ENCODE results near the gene MAIP1. TPM values are rescaled to one million over a fixed set of nuclear protein-coding genes. Genes with fewer than 3 reads are reported as not detected.

The MAIP1 gene
- total and polyA plus RNA-seq, 2 donors (not counting 3 experiments of a cell fraction or from before 2014, with no cell fraction given) = 12.0 to 17.7 TPM

DNA sequence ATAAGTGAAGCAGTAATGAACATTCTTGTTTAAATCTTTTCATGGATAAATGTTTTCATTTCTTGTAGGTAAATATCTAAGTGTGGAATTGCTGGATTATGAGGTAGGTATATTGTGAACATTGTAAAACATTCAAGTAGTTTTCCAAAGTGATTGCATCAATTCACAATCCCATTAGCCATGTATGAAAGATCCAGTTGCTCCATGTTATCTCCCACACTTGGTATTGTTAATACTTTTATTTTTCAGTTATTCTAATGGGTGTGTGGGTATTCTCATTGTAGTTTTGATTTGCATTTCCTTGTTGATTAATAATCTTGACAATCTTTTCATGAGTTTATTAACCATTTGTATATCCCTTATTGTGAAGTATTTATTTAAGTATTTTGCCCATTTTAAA is 50.3 kb downstream of the MAIP1 start:
- H3K9me3 ChIP-seq (replicated peaks; ENCODE audit: control insufficient read depth, insufficient read depth, low read length) = no peaks in the 10 kb centered on the region
- H3K79me2 ChIP-seq (ENCODE audit: control insufficient read depth, insufficient read depth, low read length) = no peaks in the 10 kb centered on the region
- dilution Hi-C loops (cut with MboI; ENCODE audit: extremely low pct_ligation_motif_present, low sequenced_read_pairs) = no loop called here
- H3K4me1 ChIP-seq (ENCODE audit: control insufficient read depth, extremely low read depth, insufficient read depth, low read length) = peaks cover 12% of the 10 kb centered on the region
- CTCF ChIA-PET = interaction anchor here (1.9 kb wide), 1 partner anchor 20 kb away, joined by 4 read pairs; no protein-coding TSS in a partner anchor
- peaks cover 2% of the 10 kb centered on the region in 2 experiments for H3K27me3 ChIP-seq (ENCODE audit: control insufficient read depth in 2 of 2, insufficient read depth in 2 of 2, low read length in 2 of 2)
- H4K20me1 ChIP-seq (replicated peaks; ENCODE audit: control insufficient read depth, extremely low read depth, insufficient read depth, low read length) = no peaks in the 10 kb centered on the region
- no peak overlapping the region for H3K4me2 ChIP-seq (ENCODE audit: insufficient read depth, low read length)
- no peaks in the 10 kb centered on the region for H3K36me3 ChIP-seq (ENCODE audit: control insufficient read depth in 2 of 2, extremely low read depth in 1 of 2, insufficient read depth in 2 of 2, low read length in 2 of 2)
- BruUV-seq (replicated peaks) = no TSS peak
- FAIRE-seq = no peak
- intact Hi-C loops (cut with micrococcal nuclease) = no loop called here
- H3K9me1 ChIP-seq (replicated peaks; ENCODE audit: control insufficient read depth, extremely low read depth, insufficient read depth, low read length) = no peaks in the 10 kb centered on the region
- H3K9ac ChIP-seq (replicated peaks; ENCODE audit: extremely low read depth, insufficient read depth, low read length) = no peak overlapping the region
- no peak overlapping the region for H2AFZ ChIP-seq (ENCODE audit: low read depth, low read length)
- no peak for DNase-seq (ENCODE audit: low read depth, low spot score)
- TF ChIP-seq EZH2 (IDR thresholded peaks at IDR 0.05; ENCODE audit: borderline replicate concordance, low read depth, low read length, severe bottlenecking) (no peak), JUN (IDR thresholded peaks at IDR 0.05; ENCODE audit: borderline replicate concordance, insufficient read depth, insufficient read length, low read depth) (no peak), GATA2 (IDR thresholded peaks at IDR 0.05; ENCODE audit: insufficient read depth, insufficient read length, low read depth, low read length) (no peak), POLR2AphosphoS5 (IDR thresholded peaks at IDR 0.05; ENCODE audit: insufficient read depth, low read depth, low read length) (no peak), POLR2A (IDR thresholded peaks at IDR 0.05; ENCODE audit: low read depth, low read length) (no peak), FOS (IDR thresholded peaks at IDR 0.05; ENCODE audit: borderline replicate concordance, insufficient read depth, low read length) (no peak), MYC (IDR thresholded peaks at IDR 0.05; ENCODE audit: low read depth, low read length) (no peak)
- TF ChIP-seq, protein P1, sequence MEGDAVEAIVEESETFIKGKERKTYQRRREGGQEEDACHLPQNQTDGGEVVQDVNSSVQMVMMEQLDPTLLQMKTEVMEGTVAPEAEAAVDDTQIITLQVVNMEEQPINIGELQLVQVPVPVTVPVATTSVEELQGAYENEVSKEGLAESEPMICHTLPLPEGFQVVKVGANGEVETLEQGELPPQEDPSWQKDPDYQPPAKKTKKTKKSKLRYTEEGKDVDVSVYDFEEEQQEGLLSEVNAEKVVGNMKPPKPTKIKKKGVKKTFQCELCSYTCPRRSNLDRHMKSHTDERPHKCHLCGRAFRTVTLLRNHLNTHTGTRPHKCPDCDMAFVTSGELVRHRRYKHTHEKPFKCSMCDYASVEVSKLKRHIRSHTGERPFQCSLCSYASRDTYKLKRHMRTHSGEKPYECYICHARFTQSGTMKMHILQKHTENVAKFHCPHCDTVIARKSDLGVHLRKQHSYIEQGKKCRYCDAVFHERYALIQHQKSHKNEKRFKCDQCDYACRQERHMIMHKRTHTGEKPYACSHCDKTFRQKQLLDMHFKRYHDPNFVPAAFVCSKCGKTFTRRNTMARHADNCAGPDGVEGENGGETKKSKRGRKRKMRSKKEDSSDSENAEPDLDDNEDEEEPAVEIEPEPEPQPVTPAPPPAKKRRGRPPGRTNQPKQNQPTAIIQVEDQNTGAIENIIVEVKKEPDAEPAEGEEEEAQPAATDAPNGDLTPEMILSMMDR (IDR thresholded peaks at IDR 0.05; ENCODE audit: extremely low read depth in 1 of 2, insufficient read depth in 1 of 2, low read depth in 1 of 2, low read length in 2 of 2) = no peak
- TF ChIP-seq, protein P2, sequence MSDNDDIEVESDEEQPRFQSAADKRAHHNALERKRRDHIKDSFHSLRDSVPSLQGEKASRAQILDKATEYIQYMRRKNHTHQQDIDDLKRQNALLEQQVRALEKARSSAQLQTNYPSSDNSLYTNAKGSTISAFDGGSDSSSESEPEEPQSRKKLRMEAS (IDR thresholded peaks at IDR 0.05; ENCODE audit: insufficient read depth, insufficient read length) = no peak
- POLR2A ChIA-PET = no interaction called here
- H3K27ac ChIP-seq (ENCODE audit: insufficient read depth, low read depth, low read length) = no peak overlapping the region
- no peak overlapping the region for H3K4me3 ChIP-seq (replicated peaks in 1 of 3; ENCODE audit: insufficient read depth in 1 of 3, low read depth in 1 of 3, low read length in 3 of 3)

Data from endothelial cell of umbilical vein (primary cell).